Myocyte (in vitro differentiated cells): ENCODE results near the gene SLC34A3. TPM values are rescaled to one million over a fixed set of nuclear protein-coding genes. Genes with fewer than 3 reads are reported as not detected.
A peak's percentile ranks its signal among the peaks of the same experiment; 100 is the strongest.

Experiments used
- DNase-seq: peaks from one replicate; pipeline ENCODE4 v3.0.0-alpha.2; 2012; ENCODE audit warnings: low read depth
- total RNA-seq: library from RNA; depleted of rRNA; stranded (reverse); fragments of >200 nt; gene quantifications from 2 replicates; pipeline ENCODE4 v1.2.3, GENCODE V29; 2014

Gene SLC34A3
- total RNA-seq, 1 donor from 2014 or later = 0.56 TPM

- no peak for DNase-seq
Observed at GRCh38 chr9:137217276-137218211, 13.2 kb upstream of the SLC34A3 start.

- no peak for DNase-seq
Observed at GRCh38 chr9:137218212-137218753, 12.4 kb upstream of the SLC34A3 start.

GRCh38 chr9:137218754-137219271, 11.9 kb upstream of the SLC34A3 start:
- DNase-seq = no peak

- DNase-seq = no peak
Observed at GRCh38 chr9:137219757-137220316, 10.9 kb upstream of the SLC34A3 start.

- DNase-seq = no peak
Observed at GRCh38 chr9:137220317-137221094, 10.2 kb upstream of the SLC34A3 start.

- no peak for DNase-seq
Observed at GRCh38 chr9:137221095-137221505, 9.6 kb upstream of the SLC34A3 start.

GRCh38 chr9:137221506-137222111, 9.1 kb upstream of the SLC34A3 start:
- DNase-seq = no peak

GRCh38 chr9:137222190-137223077, 8.3 kb upstream of the SLC34A3 start, which contains the start of gene RNF208:
TSS of gene RNF208 (minus strand) at chr9:137222240. CDS start at chr9:137221212, 1,028 bp downstream.
- peak; percentile 7 for DNase-seq

GRCh38 chr9:137223078-137223970, 7.4 kb upstream of the SLC34A3 start:
- DNase-seq = peak; percentile 98

GRCh38 chr9:137224830-137225694, 5.6 kb upstream of the SLC34A3 start, which contains the start of gene CYSRT1:
TSS of gene CYSRT1 (plus strand) at chr9:137225174. CDS start at chr9:137225622, 448 bp downstream.
- peak; percentile 46 for DNase-seq

- peak; percentile 30 for DNase-seq
Observed at GRCh38 chr9:137225699-137226331, 4.9 kb upstream of the SLC34A3 start.

GRCh38 chr9:137226338-137227053, 4.2 kb upstream of the SLC34A3 start:
- no peak for DNase-seq

GRCh38 chr9:137227054-137227852, 3.4 kb upstream of the SLC34A3 start, which contains the start of gene RNF224:
TSS of gene RNF224 (plus strand) at chr9:137227502. CDS start at chr9:137228336, 834 bp downstream.
- DNase-seq = peak; percentile 81

- no peak for DNase-seq
Observed at GRCh38 chr9:137227853-137228505, 2.7 kb upstream of the SLC34A3 start.

- no peak for DNase-seq
Observed at GRCh38 chr9:137228506-137228967, 2.2 kb upstream of the SLC34A3 start.
